ENCODE results near the gene ZNF500.

- TF ChIP-seq CTCF (IDR thresholded peaks at IDR 0.05) = no peak
- TF ChIP-seq POLR2A (IDR thresholded peaks at IDR 0.05) = no peak
These were observed 67.9 kb downstream of the ZNF500 start for GRCh38 chr16:4699046-4699556.
